CD4-positive, alpha-beta T cell treated with Interleukin-4 for 1 hour (primary cell): Measurements from ENCODE around the gene NUP42.
"Not testable (repeated sequence)": the region's sequence is repeated elsewhere in the genome, so short reads cannot be mapped to it uniquely, and the experiment has no call there.

Source experiments
- DNase-seq, 2 donors: peaks; one replicate each; pipeline ENCODE4 v3.0.0-alpha.2; 2020 to 2022

The NUP42 gene

GRCh38 chr7:23181684-23182553, at the start of gene NUP42:
Gene NUP42 (plus strand): TSS chr7:23182048. CDS start chr7:23182086, 38 bp downstream.
- DNase-seq, result peak; percentile 96 to 97

GRCh38 chr7:23133797-23134196, 48.1 kb upstream of the NUP42 start:
- no peak for DNase-seq

GRCh38 chr7:23135755-23136154, 46.1 kb upstream of the NUP42 start:
- no peak for DNase-seq

GRCh38 chr7:23136216-23136615, 45.6 kb upstream of the NUP42 start:
- no peak for DNase-seq

- no peak for DNase-seq
Observed at GRCh38 chr7:23157679-23158078, 24.2 kb upstream of the NUP42 start.

GRCh38 chr7:23158546-23158945, 23.3 kb upstream of the NUP42 start:
- DNase-seq, result no peak

- DNase-seq, result no peak
Observed at GRCh38 chr7:23161482-23161881, 20.4 kb upstream of the NUP42 start.

GRCh38 chr7:23164846-23165245, 17.0 kb upstream of the NUP42 start:
- DNase-seq, result no peak

- DNase-seq, result no peak
Observed at GRCh38 chr7:23165316-23165715, 16.5 kb upstream of the NUP42 start.

GRCh38 chr7:23167691-23168090, 14.2 kb upstream of the NUP42 start:
- DNase-seq, result no peak

GRCh38 chr7:23168111-23168885, 13.6 kb upstream of the NUP42 start:
- no peak for DNase-seq

GRCh38 chr7:23175938-23176337, 5.9 kb upstream of the NUP42 start:
- DNase-seq, result no peak

- no peak for DNase-seq
Observed at GRCh38 chr7:23183279-23184012, 1.6 kb downstream of the NUP42 start.

- no peak for DNase-seq
Observed at GRCh38 chr7:23184291-23184690, 2.4 kb downstream of the NUP42 start.

- peak in 1 of 2 donors; percentile 16 for DNase-seq
Observed at GRCh38 chr7:23184709-23185359, 3.0 kb downstream of the NUP42 start.

- no peak for DNase-seq
Observed at GRCh38 chr7:23185980-23186379, 4.1 kb downstream of the NUP42 start.

- no peak for DNase-seq
Observed at GRCh38 chr7:23191022-23191421, 9.2 kb downstream of the NUP42 start.

GRCh38 chr7:23193650-23194227, 11.9 kb downstream of the NUP42 start:
- DNase-seq, result not testable (repeated sequence)

GRCh38 chr7:23196306-23196705, 14.5 kb downstream of the NUP42 start:
- DNase-seq, result no peak

GRCh38 chr7:23197745-23198144, 15.9 kb downstream of the NUP42 start:
- DNase-seq, result not testable (repeated sequence)

- DNase-seq, result no peak
Observed at GRCh38 chr7:23200331-23200730, 18.5 kb downstream of the NUP42 start.

- no peak for DNase-seq
Observed at GRCh38 chr7:23204241-23204640, 22.4 kb downstream of the NUP42 start.

- no peak for DNase-seq
Observed at GRCh38 chr7:23205577-23205908, 23.7 kb downstream of the NUP42 start.
